ENCODE measurements around the gene PPIL3.

PPIL3 gene

GRCh38 chr2:200860092-200860795 lies 28.6 kb downstream of the PPIL3 start:
- no peak overlapping the region for H3K4me3 ChIP-seq (ENCODE audit: low read depth, low read length)
- TF ChIP-seq CTCF (IDR thresholded peaks at IDR 0.05; ENCODE audit: borderline replicate concordance, insufficient read depth, low read depth, low read length): no peak

- H3K4me3 ChIP-seq (ENCODE audit: low read depth, low read length): no peak overlapping the region
- no peak for TF ChIP-seq CTCF (IDR thresholded peaks at IDR 0.05; ENCODE audit: borderline replicate concordance, insufficient read depth, low read depth, low read length)
Observed at GRCh38 chr2:200856806-200857205, 32.1 kb downstream of the PPIL3 start.

GRCh38 chr2:200852605-200853004 lies 36.3 kb downstream of the PPIL3 start:
- TF ChIP-seq CTCF (IDR thresholded peaks at IDR 0.05; ENCODE audit: borderline replicate concordance, insufficient read depth, low read depth, low read length): no peak
- H3K4me3 ChIP-seq (ENCODE audit: low read depth, low read length): no peak overlapping the region

DNA sequence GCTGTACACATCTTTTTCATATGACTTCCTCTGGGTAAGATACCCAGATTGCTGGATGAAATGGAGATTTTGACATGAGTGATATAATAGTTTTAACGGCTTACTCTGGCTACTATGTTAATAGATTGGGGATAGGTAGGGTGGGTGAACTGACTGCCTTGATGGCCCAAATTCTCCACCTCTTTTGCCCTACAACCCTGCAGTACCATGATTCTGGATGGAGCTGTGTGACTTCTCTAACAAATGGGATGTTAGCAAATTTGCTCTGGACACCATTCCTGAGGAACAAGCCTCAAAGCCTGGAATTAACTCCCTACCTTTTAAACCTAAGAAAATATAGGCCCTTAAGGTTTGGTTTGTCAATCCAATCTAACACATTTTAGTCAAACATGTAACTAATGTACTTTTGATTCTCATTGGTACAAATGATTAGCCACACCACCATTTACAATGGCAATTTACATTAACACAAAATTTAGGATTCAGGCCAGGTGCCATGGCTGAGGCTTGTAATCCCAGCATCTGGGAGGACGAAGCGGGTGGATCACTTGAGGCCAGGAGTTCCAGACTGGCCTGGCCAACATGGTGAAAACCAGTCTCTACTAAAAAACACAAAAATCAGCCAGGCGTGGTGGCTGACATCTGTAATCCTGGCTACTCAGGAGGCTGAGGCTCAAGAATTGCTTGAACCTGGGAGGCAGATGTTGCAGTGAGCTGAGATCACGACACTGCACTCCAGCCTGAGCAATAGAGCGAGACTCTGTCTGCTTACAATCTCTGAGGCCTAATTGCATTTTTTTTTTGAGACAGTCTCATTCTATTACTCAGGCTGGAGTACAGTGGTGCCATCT lies 37.3 kb downstream of the PPIL3 start:
- H3K4me3 ChIP-seq (ENCODE audit: low read depth, low read length): no peak overlapping the region
- TF ChIP-seq CTCF (IDR thresholded peaks at IDR 0.05; ENCODE audit: borderline replicate concordance, insufficient read depth, low read depth, low read length): no peak

DNA sequence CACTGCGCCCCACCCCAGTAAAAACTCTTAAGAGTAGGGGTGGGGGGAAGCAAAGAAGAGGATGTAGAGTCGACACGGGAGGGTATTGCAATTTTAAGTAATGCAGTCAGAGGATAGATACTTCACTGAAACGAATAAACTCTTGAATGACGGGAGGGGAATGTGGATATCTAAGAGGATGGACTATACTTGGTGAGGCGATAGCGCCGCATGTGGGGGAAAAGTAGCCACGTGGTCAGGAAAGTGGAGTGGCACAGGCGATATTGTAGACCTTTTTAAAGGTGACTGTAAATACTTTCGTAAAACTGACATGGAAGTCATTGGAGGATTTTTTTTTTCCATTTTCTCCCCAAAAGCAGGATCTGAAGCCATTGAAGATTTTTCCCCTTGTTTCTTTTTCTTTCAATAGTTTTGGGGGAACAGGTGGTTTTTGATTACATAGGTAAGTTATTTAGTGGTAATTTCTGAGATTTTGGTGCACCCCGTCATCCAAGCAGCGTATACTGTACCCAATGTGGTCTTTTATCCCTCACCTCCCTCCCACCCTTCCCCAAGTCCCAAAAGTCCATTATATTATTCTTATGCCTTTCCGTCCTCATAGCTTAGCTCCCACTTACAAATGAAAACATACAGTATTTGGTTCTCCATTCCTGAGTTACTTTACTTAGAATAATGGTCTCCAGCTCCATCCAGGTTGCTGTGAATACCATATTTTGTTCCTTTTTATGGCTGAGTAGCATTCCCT lies 38.2 kb downstream of the PPIL3 start:
- no peak for TF ChIP-seq CTCF (IDR thresholded peaks at IDR 0.05; ENCODE audit: borderline replicate concordance, insufficient read depth, low read depth, low read length)

GRCh38 chr2:200847939-200848338 lies 40.9 kb downstream of the PPIL3 start:
- TF ChIP-seq CTCF (IDR thresholded peaks at IDR 0.05; ENCODE audit: borderline replicate concordance, insufficient read depth, low read depth, low read length): no peak
- H3K4me3 ChIP-seq (ENCODE audit: low read depth, low read length): no peak overlapping the region

More for the DNA sequence above, 38.2 kb downstream of the PPIL3 start:
- no peak overlapping the region for H3K4me3 ChIP-seq (ENCODE audit: low read depth, low read length)

All from GM12875 (cell line).